SH-SY5Y (cell line): ENCODE measurements around the gene PARP8.

Experiments used
- GATA2 ChIP-seq: IDR thresholded peaks from 2 replicates; pipeline ENCODE4 v1.6.1; 2011; ENCODE audit warnings: mild to moderate bottlenecking, low read depth, low read length
- GATA3 ChIP-seq: IDR thresholded peaks from 2 replicates; pipeline ENCODE4 v1.6.1; 2011; ENCODE audit warnings: low read depth, mild to moderate bottlenecking, low read length, moderate library complexity

GRCh38 chr5:50766462-50766861 lies 100.0 kb downstream of the PARP8 start:
- TF ChIP-seq GATA2 = no peak
- no peak for TF ChIP-seq GATA3
